ENCODE measurements around the gene SCARB1. TPM values are rescaled to one million over a fixed set of nuclear protein-coding genes. Genes with fewer than 3 reads are reported as not detected.
A peak's percentile ranks its signal among the peaks of the same experiment; 100 is the strongest.

The SCARB1 gene
- total and polyA plus RNA-seq, 9 of the 15 experiments (the other 6 are each of a cell fraction or from before 2014, with no cell fraction given), result 0.56 to 157 (median 52.8) TPM

DNA sequence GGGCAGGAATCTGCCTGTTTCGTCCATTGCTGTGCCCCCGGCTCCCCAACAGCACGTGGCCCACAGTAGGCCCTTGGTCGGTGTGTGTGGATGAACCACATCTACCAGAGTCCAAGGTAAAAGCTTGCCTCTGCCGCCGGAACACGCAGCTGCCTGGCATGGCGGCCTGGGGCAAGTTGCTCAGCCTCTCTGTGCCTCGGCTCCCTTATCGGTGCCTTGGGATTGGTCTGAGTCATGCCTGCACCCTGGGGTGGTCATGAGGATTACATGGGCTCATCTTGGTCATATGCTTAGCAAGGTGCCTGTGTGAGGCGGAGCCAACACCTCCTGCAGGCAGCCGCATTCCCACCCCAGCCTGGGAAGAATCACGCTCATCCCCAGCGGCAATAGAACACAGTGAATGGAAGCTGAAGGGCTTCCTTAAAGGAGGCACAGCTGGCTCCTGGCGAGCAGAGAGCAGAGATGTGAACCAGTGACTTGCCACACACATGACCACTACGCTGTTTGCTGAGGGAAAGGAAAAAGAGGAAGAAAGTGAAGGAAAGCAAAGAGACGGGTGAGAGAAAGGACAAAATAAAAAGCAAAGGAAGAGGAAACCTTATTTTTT is 5.5 kb upstream of the SCARB1 start (continued):
- TF ChIP-seq, protein P1, sequence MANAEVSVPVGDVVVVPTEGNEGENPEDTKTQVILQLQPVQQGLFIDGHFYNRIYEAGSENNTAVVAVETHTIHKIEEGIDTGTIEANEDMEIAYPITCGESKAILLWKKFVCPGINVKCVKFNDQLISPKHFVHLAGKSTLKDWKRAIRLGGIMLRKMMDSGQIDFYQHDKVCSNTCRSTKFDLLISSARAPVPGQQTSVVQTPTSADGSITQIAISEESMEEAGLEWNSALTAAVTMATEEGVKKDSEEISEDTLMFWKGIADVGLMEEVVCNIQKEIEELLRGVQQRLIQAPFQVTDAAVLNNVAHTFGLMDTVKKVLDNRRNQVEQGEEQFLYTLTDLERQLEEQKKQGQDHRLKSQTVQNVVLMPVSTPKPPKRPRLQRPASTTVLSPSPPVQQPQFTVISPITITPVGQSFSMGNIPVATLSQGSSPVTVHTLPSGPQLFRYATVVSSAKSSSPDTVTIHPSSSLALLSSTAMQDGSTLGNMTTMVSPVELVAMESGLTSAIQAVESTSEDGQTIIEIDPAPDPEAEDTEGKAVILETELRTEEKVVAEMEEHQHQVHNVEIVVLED (CRISPR knock-in tag; IDR thresholded peaks at IDR 0.05), result no peak
- TF ChIP-seq SAFB2 (IDR thresholded peaks at IDR 0.05; ENCODE audit: borderline replicate concordance, low read depth, low read length, severe bottlenecking) (no peak), DPF2 (IDR thresholded peaks at IDR 0.05) (peak; percentile 74), MLLT1 (IDR thresholded peaks at IDR 0.05) (peak in 1 of 2 experiments; percentile 76; a peak in 1 of 4 replicates), AFF4 (CRISPR knock-in tag; IDR thresholded peaks at IDR 0.05) (0 out of 2 replicates have a peak, but pooled peaks have one; percentile 11), CEBPG (CRISPR knock-in tag; IDR thresholded peaks at IDR 0.05) (peak; percentile 26; the same call in 1 of the 2 replicates), CEBPG (tag; conservative IDR thresholded peaks at IDR 0.05 in 1 of 2, IDR thresholded peaks at IDR 0.05 in 1 of 2) (no peak), KAT7 (CRISPR knock-in tag; IDR thresholded peaks at IDR 0.05; ENCODE audit: borderline replicate concordance) (peak; percentile 73; the same call in 1 of the 2 replicates), ZNF511 (CRISPR knock-in tag; IDR thresholded peaks at IDR 0.05) (0 out of 2 replicates have a peak, but pooled peaks have one; percentile 24), ZNF232 (CRISPR knock-in tag; IDR thresholded peaks at IDR 0.05) (no peak), CBFB (CRISPR knock-in tag; IDR thresholded peaks at IDR 0.05) (0 out of 2 replicates have a peak, but pooled peaks have one; percentile 35), HDAC8 (tag; IDR thresholded peaks at IDR 0.05) (peak; percentile 63; the same call in 1 of the 2 replicates), HDAC1 (IDR thresholded peaks at IDR 0.05) (peak in 1 of 2 experiments; percentile 21; a peak in 1 of 4 replicates), ELF1 (tag; IDR thresholded peaks at IDR 0.05) (no peak), MYBL2 (IDR thresholded peaks at IDR 0.05; ENCODE audit: low read depth) (no peak), MYBL2 (CRISPR knock-in tag; IDR thresholded peaks at IDR 0.05; ENCODE audit: borderline replicate concordance) (no peak), ZNF121 (CRISPR knock-in tag; conservative IDR thresholded peaks at IDR 0.05) (no peak), SMARCE1 (IDR thresholded peaks at IDR 0.05) (peak; percentile 53; the same call in 1 of the 2 replicates), CBFA2T2 (conservative IDR thresholded peaks at IDR 0.05) (no peak), ELF4 (CRISPR knock-in tag; IDR thresholded peaks at IDR 0.05) (peak; percentile 66; the same call in 1 of the 2 replicates), SUPT5H (IDR thresholded peaks at IDR 0.05) (0 out of 2 replicates have a peak, but pooled peaks have one; percentile 31), GABPA (tag; conservative IDR thresholded peaks at IDR 0.05; ENCODE audit: low read depth) (0 out of 2 replicates have a peak, but pooled peaks have one; percentile 12)
